Germinal center (tissue), 1 donor: ENCODE data around the gene PCMTD2.

Experiments used
- DNase-seq: peaks from one replicate; pipeline ENCODE4 v3.0.0; 2012; ENCODE audit warnings: mixed read lengths, low spot score

Gene PCMTD2

DNA sequence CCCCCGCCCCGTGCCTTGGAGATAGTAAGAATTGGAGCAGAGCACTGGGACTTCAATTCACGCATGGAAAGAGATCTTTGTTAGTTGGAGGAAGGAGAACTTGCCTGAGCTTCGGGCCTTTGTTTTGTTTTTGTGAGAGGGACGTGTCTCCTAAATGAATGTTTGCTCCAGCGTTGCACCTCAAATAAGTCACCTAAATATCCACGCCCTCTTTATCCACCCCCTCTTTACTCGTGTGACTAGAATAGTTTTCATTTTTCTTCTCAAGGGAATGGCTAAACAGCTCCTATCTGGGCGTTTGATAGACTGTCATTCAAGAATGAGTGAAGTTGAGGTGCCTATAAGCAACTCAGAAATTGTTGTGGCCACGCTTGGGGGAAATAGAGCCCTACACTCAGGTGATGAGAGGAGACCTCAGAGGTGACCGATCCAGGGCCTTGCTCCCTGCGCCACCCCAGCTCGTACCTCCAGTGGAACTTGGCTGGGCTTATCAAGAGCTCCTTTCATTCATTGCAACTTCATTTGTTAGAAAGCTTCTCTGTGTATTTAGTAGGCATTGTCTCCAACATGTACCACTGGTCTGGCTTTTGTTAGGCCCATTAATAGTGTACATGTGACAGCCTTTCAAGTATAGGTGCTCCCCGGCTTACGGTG is 861 bp downstream of the PCMTD2 start:
- peak; percentile 30 for DNase-seq

- DNase-seq: no peak
These were observed 1.7 kb downstream of the PCMTD2 start for GRCh38 chr20:64257107-64257757.

- no peak for DNase-seq
These were observed 2.7 kb downstream of the PCMTD2 start for GRCh38 chr20:64258071-64258823.

- DNase-seq: no peak
These were observed 4.7 kb downstream of the PCMTD2 start for GRCh38 chr20:64260239-64260638.

DNA sequence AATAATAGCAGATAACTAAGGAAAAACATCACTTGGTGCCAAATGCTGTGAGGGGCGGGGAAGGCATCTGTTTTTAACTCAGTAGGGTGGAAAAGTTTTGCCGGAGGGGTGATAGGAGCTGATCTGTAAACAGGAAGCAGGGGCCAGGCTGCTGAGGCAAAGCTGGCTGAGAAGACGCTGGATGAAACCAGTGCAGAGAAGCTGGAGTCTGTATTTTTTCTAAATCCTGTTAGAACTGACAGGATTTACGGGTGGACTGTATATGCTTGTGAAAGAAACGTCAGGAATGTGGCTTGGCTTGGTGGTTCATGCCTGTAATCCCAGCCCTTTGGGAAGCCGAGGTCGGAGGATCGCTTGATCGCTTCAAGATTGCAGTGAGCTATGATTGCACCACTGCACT is 5.6 kb downstream of the PCMTD2 start:
- no peak for DNase-seq

- DNase-seq: no peak
These were observed 8.5 kb downstream of the PCMTD2 start for GRCh38 chr20:64264091-64264490.

- DNase-seq: no peak
These were observed 9.7 kb downstream of the PCMTD2 start for GRCh38 chr20:64265201-64265600.

GRCh38 chr20:64266988-64267387 is 11.4 kb downstream of the PCMTD2 start:
- no peak for DNase-seq

DNA sequence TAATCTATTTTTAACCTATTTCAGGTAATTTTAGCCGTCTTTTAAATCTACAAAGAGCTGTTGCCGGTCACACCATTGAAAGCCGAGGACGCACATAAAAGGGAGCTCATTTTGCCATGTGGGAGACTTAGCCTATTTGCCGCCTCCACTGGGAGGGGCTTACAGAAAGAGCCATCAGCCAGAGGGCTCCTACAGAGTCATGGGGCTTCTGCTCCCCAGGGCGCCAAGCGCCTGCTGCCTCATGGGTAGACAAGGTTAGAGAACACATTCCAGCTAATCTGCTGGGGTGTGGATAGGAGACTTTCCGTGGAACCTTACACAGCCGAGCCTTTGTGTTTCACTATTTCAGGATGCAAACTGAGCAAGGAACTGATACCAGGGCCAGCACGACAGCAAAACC is 12.6 kb downstream of the PCMTD2 start:
- DNase-seq: no peak

GRCh38 chr20:64269604-64270411 is 14.3 kb downstream of the PCMTD2 start:
- no peak for DNase-seq

DNA sequence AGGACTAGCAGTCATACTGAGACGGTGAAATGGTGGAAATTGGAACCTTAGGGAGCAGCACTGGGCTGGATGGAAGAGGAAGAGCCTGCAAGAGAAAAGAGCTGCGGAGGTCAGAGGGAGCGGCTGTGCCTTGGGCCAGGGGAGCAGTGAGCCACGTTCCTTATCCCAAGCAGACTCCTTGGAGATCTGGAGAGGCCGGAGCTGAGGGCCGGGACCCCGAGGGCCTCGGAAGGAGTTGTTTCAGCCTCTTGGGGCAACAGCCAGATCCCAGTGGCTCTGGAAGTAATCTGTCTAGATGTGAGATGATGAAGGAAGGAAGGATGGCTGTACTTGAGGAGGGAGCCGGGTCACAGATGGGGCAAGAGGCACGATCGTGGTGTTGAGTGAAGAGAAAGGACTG is 16.1 kb downstream of the PCMTD2 start:
- DNase-seq: no peak

DNA sequence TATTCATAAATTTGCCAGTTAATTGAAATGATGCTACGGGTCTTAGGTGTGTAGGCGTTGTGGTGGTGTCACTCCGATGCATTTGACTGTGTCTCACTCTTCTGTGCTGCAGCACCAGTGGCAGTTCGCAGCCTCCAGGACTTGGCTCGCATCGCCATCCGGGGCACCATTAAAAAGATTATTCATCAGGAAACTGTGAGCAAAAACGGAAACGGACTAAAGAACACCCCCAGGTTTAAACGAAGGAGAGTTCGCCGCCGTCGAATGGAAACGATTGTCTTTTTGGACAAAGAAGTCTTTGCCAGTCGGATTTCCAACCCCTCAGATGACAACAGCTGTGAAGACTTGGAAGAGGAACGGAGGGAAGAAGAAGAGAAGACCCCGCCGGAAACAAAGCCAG is 17.6 kb downstream of the PCMTD2 start:
- no peak for DNase-seq

DNA sequence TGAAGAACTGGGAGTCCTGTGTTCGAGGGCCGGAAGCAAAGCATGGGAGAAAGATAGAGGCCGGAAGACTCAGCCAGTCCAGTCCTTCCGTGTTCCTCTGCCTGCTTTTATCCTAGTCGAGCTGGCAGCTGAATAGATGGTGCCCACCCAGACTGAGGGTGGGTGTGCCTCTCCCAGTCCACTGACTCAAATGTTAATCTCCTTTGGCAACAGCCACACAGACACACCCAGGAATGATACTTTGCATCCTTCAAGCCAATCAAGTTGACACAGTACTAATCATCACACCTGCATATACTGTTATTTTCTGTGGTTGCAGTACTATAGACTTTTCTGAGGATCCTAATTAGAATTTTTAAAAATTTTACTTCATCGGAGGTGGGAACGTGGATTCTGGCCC is 21.3 kb downstream of the PCMTD2 start:
- no peak for DNase-seq

DNA sequence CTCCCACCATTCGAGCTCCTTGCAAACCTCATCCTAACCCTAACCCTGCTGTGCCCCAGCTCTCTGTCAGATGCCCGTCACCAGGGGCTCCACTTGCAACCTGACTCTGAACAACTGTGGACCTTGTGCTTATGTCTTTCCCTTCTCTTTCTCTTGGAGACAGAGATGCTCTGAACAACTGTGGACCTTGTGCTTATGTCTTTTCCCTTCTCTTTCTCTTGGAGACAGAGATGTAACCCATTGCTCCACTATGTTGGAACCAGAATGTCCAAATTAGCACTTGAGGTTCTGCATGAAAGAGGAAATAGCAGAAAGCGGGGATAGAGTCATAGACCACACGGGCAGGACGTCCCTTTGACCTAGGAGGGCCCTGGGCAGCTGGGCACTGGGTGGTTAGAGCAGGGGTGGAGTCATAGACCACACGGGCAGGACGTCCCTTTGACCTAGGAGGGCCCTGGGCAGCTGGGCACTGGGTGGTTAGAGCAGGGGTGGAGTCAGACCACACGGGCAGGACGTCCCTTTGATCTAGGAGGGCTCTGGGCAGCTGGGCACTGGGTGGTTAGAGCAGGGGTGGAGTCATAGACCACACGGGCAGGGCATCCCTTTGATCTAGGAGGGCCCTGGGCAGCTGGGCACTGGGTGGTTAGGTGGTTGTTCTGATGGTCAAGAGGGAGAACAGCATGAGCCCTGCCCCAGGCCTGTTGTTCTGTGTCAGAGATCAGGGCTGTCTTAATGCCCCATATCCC is 22.2 kb downstream of the PCMTD2 start:
- no peak for DNase-seq

DNA sequence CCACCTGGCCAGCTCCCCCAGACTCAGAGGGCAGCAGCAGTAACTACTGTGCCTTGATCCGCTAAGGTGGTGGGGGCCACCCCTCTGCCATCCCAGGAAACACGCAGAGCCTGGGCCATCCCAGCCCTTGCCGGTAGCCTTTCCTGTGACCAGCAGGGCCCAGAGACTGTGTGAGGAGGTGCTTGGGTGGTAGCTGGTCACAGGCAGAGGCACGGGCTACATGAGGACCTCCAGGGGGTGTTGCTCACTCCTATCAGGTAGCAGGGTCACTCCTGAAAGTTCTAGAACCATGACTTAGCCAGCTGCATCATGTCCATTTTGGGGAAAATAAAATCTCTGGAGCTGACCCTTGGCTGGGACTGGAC is 22.8 kb downstream of the PCMTD2 start:
- DNase-seq: no peak

- no peak for DNase-seq
These were observed 24.4 kb downstream of the PCMTD2 start for GRCh38 chr20:64279826-64280459.

DNA sequence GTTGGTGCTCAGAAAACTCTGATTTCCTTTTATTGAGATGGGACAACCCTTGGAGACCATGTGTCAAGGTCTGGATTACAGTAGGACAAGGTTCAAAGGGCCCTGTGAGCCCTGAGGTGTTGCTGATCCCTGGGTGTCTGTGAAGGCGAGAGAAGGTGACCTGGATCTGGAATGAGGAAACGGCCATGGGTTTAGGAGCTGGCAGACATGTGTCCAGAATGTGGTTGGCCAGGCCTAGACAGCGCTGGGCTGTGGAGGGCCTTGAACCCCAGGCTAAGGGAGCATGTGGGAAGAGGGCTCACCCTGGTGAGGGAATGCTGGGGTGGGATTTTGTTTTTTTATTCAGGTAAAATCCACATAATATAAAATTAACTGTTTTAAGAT is 24.9 kb downstream of the PCMTD2 start:
- no peak for DNase-seq

GRCh38 chr20:64283646-64284045 is 28.1 kb downstream of the PCMTD2 start:
- no peak for DNase-seq

- DNase-seq: peak; percentile 53
These were observed 30.3 kb downstream of the PCMTD2 start for GRCh38 chr20:64285579-64286446.
